CD1c-positive myeloid dendritic cell (primary cell): Measurements from ENCODE around the gene SMARCD3.

ENCODE experiments used
- DNase-seq: peaks from one replicate; pipeline ENCODE4 v3.0.0-alpha.2; 2016; ENCODE audit errors: extremely low spot score

SMARCD3 gene

GRCh38 chr7:151248346-151249033 is at the start of gene SMARCD3:
SMARCD3 (minus strand) TSS chr7:151248694; CDS start chr7:151248562, 132 bp downstream.
- peak; percentile 10 for DNase-seq

- DNase-seq = no peak
These were observed 47.9 kb upstream of the SMARCD3 start for GRCh38 chr7:151296202-151296992.

- DNase-seq = no peak
These were observed 44.4 kb upstream of the SMARCD3 start for GRCh38 chr7:151292850-151293249.

GRCh38 chr7:151291206-151291605 is 42.7 kb upstream of the SMARCD3 start:
- no peak for DNase-seq

- no peak for DNase-seq
These were observed 41.9 kb upstream of the SMARCD3 start for GRCh38 chr7:151290355-151290760.

- peak; percentile 20 for DNase-seq
These were observed 41.4 kb upstream of the SMARCD3 start for GRCh38 chr7:151289891-151290290.

- no peak for DNase-seq
These were observed 37.7 kb upstream of the SMARCD3 start for GRCh38 chr7:151286148-151286547.

- no peak for DNase-seq
These were observed 34.8 kb upstream of the SMARCD3 start for GRCh38 chr7:151283302-151283701.

- no peak for DNase-seq
These were observed 33.6 kb upstream of the SMARCD3 start for GRCh38 chr7:151282111-151282510.

- no peak for DNase-seq
These were observed 33.2 kb upstream of the SMARCD3 start for GRCh38 chr7:151281686-151282085.

- no peak for DNase-seq
These were observed 32.0 kb upstream of the SMARCD3 start for GRCh38 chr7:151280388-151281019.

GRCh38 chr7:151279868-151280267 is 31.4 kb upstream of the SMARCD3 start:
- no peak for DNase-seq

- no peak for DNase-seq
These were observed 30.5 kb upstream of the SMARCD3 start for GRCh38 chr7:151278949-151279348.

- no peak for DNase-seq
These were observed 29.1 kb upstream of the SMARCD3 start for GRCh38 chr7:151277631-151278030.

GRCh38 chr7:151276666-151277590 is 28.4 kb upstream of the SMARCD3 start:
- peak; percentile 71 for DNase-seq

GRCh38 chr7:151275813-151276577 is 27.5 kb upstream of the SMARCD3 start:
- peak; percentile 5 for DNase-seq

GRCh38 chr7:151274936-151275812 is 26.7 kb upstream of the SMARCD3 start:
- DNase-seq = no peak

GRCh38 chr7:151274396-151274795 is 25.9 kb upstream of the SMARCD3 start:
- peak; percentile 2 for DNase-seq

GRCh38 chr7:151273651-151274390 is 25.3 kb upstream of the SMARCD3 start:
- DNase-seq = peak; percentile 53
